Smooth muscle cell (in vitro differentiated cells): ENCODE data around the gene ZYX. TPM values are rescaled to one million over a fixed set of nuclear protein-coding genes. Genes with fewer than 3 reads are reported as not detected.

Experiments
- DNase-seq: peaks from one replicate; lab custom pipeline; 2025; ENCODE audit not compliant: unreplicated experiment; lab: John Stamatoyannopoulos, UW
- H2AFZ ChIP-seq: fragments of 200-600 bp; sonication (generic); 2 replicates; pipeline ENCODE4 v1.6.0; 2016; ENCODE audit warnings: antibody characterized with exemption, low read depth, mild to moderate bottlenecking
- H3F3A ChIP-seq: fragments of 200-600 bp; sonication (generic); 2 replicates; pipeline ENCODE4 v1.6.0; 2017; ENCODE audit warnings: antibody characterized with exemption, low read depth
- H3K27ac ChIP-seq: fragments of 200-600 bp; sonication (generic); 2 replicates; pipeline ENCODE4 v1.5.1; 2016; ENCODE audit warnings: low read depth, mild to moderate bottlenecking
- H3K27me3 ChIP-seq: fragments of 200-600 bp; sonication (generic); 2 replicates; pipeline ENCODE4 v1.6.1; 2016; ENCODE audit warnings: low read depth, mild to moderate bottlenecking
- H3K36me3 ChIP-seq: fragments of 200-600 bp; sonication (generic); 2 replicates; pipeline ENCODE4 v1.5.1; 2016; ENCODE audit warnings: low read depth
- H3K4me1 ChIP-seq: fragments of 200-600 bp; sonication (generic); 2 replicates; pipeline ENCODE4 v1.5.1; 2016; ENCODE audit warnings: low read depth
- H3K4me2 ChIP-seq: fragments of 200-600 bp; sonication (generic); 2 replicates; pipeline ENCODE4 v1.6.0; 2016; ENCODE audit warnings: mild to moderate bottlenecking
- H3K4me3 ChIP-seq: fragments of 200-600 bp; sonication (generic); 2 replicates; pipeline ENCODE4 v1.5.1; 2016; ENCODE audit warnings: mild to moderate bottlenecking
- H3K79me2 ChIP-seq: fragments of 200-600 bp; sonication (generic); 2 replicates; pipeline ENCODE4 v1.6.0; 2016; ENCODE audit warnings: low read depth, mild to moderate bottlenecking
- H3K9ac ChIP-seq: fragments of 200-600 bp; sonication (generic); 2 replicates; pipeline ENCODE4 v1.6.0; 2016; ENCODE audit warnings: low read depth
- H3K9me3 ChIP-seq: fragments of 200-600 bp; sonication (generic); replicated peaks from 2 replicates; pipeline ENCODE4 v1.5.1; 2016; ENCODE audit warnings: low read depth
- H4K20me1 ChIP-seq: fragments of 200-600 bp; sonication (generic); 2 replicates; pipeline ENCODE4 v1.6.0; 2016; ENCODE audit warnings: low read depth
- WGBS: methylation state at CpG from one replicate; pipeline ENCODE4 v1.1.7; 2016; ENCODE audit warnings: low lambda C conversion rate; 5-methylcytosine and 5-hydroxymethylcytosine counted together
- polyA plus RNA-seq: library from polyadenylated mRNA; unstranded; fragments of >200 nt; fragmentation: Nextera tagmentation; extraction: Ambion mirVana; gene quantifications from 2 replicates; pipeline ENCODE4 v1.2.1, GENCODE V29; 2016
- total RNA-seq: library from RNA; depleted of rRNA; stranded (reverse); fragments of >200 nt; gene quantifications from 2 replicates; pipeline ENCODE4 v1.2.3, GENCODE V29; 2014
- TF ChIP-seq, protein P1 (sequence below): fragments of 200-600 bp; sonication (generic); IDR thresholded peaks from 2 replicates; pipeline ENCODE4 v1.5.1; 2017; ENCODE audit warnings: borderline replicate concordance, mild to moderate bottlenecking, antibody characterized with exemption; ENCODE audit not compliant: insufficient read depth, poor library complexity, severe bottlenecking

Gene ZYX
- total and polyA plus RNA-seq, 2 experiments from 2014 or later = 71.1 to 322 TPM

- peak overlapping the region; percentile 96 for H3K9ac ChIP-seq
- peaks cover 34% of the 10 kb centered on the region for H4K20me1 ChIP-seq
- 29% methylated on average over 15 of the region's 15 CpGs for WGBS
- peak overlapping the region; percentile 97 for H3K27ac ChIP-seq
- H3K79me2 ChIP-seq = peaks cover 51% of the 10 kb centered on the region
- no peaks in the 10 kb centered on the region for H3K36me3 ChIP-seq
- H2AFZ ChIP-seq = no peak overlapping the region
- no peaks in the 10 kb centered on the region for H3K9me3 ChIP-seq
- TF ChIP-seq, protein P1, sequence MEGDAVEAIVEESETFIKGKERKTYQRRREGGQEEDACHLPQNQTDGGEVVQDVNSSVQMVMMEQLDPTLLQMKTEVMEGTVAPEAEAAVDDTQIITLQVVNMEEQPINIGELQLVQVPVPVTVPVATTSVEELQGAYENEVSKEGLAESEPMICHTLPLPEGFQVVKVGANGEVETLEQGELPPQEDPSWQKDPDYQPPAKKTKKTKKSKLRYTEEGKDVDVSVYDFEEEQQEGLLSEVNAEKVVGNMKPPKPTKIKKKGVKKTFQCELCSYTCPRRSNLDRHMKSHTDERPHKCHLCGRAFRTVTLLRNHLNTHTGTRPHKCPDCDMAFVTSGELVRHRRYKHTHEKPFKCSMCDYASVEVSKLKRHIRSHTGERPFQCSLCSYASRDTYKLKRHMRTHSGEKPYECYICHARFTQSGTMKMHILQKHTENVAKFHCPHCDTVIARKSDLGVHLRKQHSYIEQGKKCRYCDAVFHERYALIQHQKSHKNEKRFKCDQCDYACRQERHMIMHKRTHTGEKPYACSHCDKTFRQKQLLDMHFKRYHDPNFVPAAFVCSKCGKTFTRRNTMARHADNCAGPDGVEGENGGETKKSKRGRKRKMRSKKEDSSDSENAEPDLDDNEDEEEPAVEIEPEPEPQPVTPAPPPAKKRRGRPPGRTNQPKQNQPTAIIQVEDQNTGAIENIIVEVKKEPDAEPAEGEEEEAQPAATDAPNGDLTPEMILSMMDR = no peak
- H3K4me3 ChIP-seq = peak overlapping the region; percentile 100
- peaks cover 38% of the 10 kb centered on the region for H3K4me1 ChIP-seq
- H3F3A ChIP-seq = peaks cover 23% of the 10 kb centered on the region
- DNase-seq = no peak
- H3K27me3 ChIP-seq = no peaks in the 10 kb centered on the region
- peak overlapping the region; percentile 85 for H3K4me2 ChIP-seq
Measured at GRCh38 chr7:143379611-143380259, 1.4 kb upstream of the ZYX start.

GRCh38 chr7:143380260-143380645 lies 892 bp upstream of the ZYX start:
- peaks cover 56% of the 10 kb centered on the region for H3K79me2 ChIP-seq
- H3F3A ChIP-seq = peaks cover 28% of the 10 kb centered on the region
- H3K27ac ChIP-seq = peak overlapping the region; percentile 97
- TF ChIP-seq, protein P1 = peak; percentile 90
- H2AFZ ChIP-seq = no peak overlapping the region
- H3K36me3 ChIP-seq = no peaks in the 10 kb centered on the region
- peaks cover 39% of the 10 kb centered on the region for H4K20me1 ChIP-seq
- peak; percentile 81 for DNase-seq
- peak overlapping the region; percentile 85 for H3K4me2 ChIP-seq
- peaks cover 38% of the 10 kb centered on the region for H3K4me1 ChIP-seq
- H3K4me3 ChIP-seq = peak overlapping the region; percentile 100
- H3K9me3 ChIP-seq = no peaks in the 10 kb centered on the region
- peak overlapping the region; percentile 96 for H3K9ac ChIP-seq
- H3K27me3 ChIP-seq = no peaks in the 10 kb centered on the region
- WGBS = 0% methylated on average over 27 of the region's 35 CpGs

GRCh38 chr7:143381427-143382125 lies 431 bp downstream of the ZYX start:
- H3K9ac ChIP-seq = peak overlapping the region; percentile 96
- peaks cover 68% of the 10 kb centered on the region for H3K79me2 ChIP-seq
- H3K9me3 ChIP-seq = no peaks in the 10 kb centered on the region
- H4K20me1 ChIP-seq = peaks cover 52% of the 10 kb centered on the region
- TF ChIP-seq, protein P1 = no peak
- no peaks in the 10 kb centered on the region for H3K36me3 ChIP-seq
- no peak overlapping the region for H2AFZ ChIP-seq
- peak overlapping the region; percentile 85 for H3K4me2 ChIP-seq
- peaks cover 38% of the 10 kb centered on the region for H3K4me1 ChIP-seq
- H3K4me3 ChIP-seq = peak overlapping the region; percentile 100
- peak overlapping the region; percentile 97 for H3K27ac ChIP-seq
- no peaks in the 10 kb centered on the region for H3K27me3 ChIP-seq
- peak; percentile 36 for DNase-seq
- H3F3A ChIP-seq = peaks cover 30% of the 10 kb centered on the region
- WGBS = 2% methylated on average over 27 of the region's 64 CpGs
